ENCODE measurements around the gene GIGYF2. TPM values are rescaled to one million over a fixed set of nuclear protein-coding genes. Genes with fewer than 3 reads are reported as not detected.

GIGYF2 gene
- polyA plus RNA-seq, 1 donor from 2014 or later, result 52.6 TPM

- Histone ChIP-seq H3K9ac (ENCODE audit: low read length) (no peak overlapping the region), H3K4me3 (ENCODE audit: low read length) (no peak overlapping the region), H3K4me2 (ENCODE audit: low read length) (no peak overlapping the region), H3K36me3 (ENCODE audit: insufficient read depth, low read length) (no peaks in the 10 kb centered on the region), H3K79me2 (replicated peaks; ENCODE audit: insufficient read depth, low read length) (no peaks in the 10 kb centered on the region), H3K27me3 (ENCODE audit: insufficient read depth, low read depth, low read length) (no peaks in the 10 kb centered on the region), H2AFZ (ENCODE audit: low read depth, low read length) (no peak overlapping the region), H3K27ac (ENCODE audit: low read length) (no peak overlapping the region), H4K20me1 (ENCODE audit: insufficient read depth) (no peaks in the 10 kb centered on the region), H3K9me3 (ENCODE audit: low read length) (no peaks in the 10 kb centered on the region), H3K9me2 (ENCODE audit: insufficient read depth, low read length) (no peaks in the 10 kb centered on the region), H3F3A (ENCODE audit: insufficient read depth, low read length, poor library complexity, severe bottlenecking) (no peaks in the 10 kb centered on the region)
- TF ChIP-seq MXI1 (conservative IDR thresholded peaks at IDR 0.05; ENCODE audit: poor library complexity, severe bottlenecking) (no peak), EP300 (conservative IDR thresholded peaks at IDR 0.05; ENCODE audit: poor library complexity, severe bottlenecking) (no peak), SMC3 (conservative IDR thresholded peaks at IDR 0.05; ENCODE audit: poor library complexity) (no peak), TAF1 (IDR thresholded peaks at IDR 0.05; ENCODE audit: low read depth) (no peak), EZH2 (IDR thresholded peaks at IDR 0.05; ENCODE audit: borderline replicate concordance, insufficient read depth, low read length, poor library complexity, severe bottlenecking) (no peak), RAD21 (conservative IDR thresholded peaks at IDR 0.05) (no peak), CTCF (IDR thresholded peaks at IDR 0.05; ENCODE audit: poor library complexity, severe bottlenecking) (no peak), POLR2AphosphoS5 (IDR thresholded peaks at IDR 0.05) (no peak)
- TF ChIP-seq, protein P1, sequence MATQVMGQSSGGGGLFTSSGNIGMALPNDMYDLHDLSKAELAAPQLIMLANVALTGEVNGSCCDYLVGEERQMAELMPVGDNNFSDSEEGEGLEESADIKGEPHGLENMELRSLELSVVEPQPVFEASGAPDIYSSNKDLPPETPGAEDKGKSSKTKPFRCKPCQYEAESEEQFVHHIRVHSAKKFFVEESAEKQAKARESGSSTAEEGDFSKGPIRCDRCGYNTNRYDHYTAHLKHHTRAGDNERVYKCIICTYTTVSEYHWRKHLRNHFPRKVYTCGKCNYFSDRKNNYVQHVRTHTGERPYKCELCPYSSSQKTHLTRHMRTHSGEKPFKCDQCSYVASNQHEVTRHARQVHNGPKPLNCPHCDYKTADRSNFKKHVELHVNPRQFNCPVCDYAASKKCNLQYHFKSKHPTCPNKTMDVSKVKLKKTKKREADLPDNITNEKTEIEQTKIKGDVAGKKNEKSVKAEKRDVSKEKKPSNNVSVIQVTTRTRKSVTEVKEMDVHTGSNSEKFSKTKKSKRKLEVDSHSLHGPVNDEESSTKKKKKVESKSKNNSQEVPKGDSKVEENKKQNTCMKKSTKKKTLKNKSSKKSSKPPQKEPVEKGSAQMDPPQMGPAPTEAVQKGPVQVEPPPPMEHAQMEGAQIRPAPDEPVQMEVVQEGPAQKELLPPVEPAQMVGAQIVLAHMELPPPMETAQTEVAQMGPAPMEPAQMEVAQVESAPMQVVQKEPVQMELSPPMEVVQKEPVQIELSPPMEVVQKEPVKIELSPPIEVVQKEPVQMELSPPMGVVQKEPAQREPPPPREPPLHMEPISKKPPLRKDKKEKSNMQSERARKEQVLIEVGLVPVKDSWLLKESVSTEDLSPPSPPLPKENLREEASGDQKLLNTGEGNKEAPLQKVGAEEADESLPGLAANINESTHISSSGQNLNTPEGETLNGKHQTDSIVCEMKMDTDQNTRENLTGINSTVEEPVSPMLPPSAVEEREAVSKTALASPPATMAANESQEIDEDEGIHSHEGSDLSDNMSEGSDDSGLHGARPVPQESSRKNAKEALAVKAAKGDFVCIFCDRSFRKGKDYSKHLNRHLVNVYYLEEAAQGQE (IDR thresholded peaks at IDR 0.05; ENCODE audit: borderline replicate concordance), result no peak
These were observed 191.9 kb downstream of the GIGYF2 start for GRCh38 chr2:232888839-232889529.

- no peaks in the 10 kb centered on the region for H3K9me3 ChIP-seq (ENCODE audit: low read length)
- H3K9ac ChIP-seq (ENCODE audit: low read length), result no peak overlapping the region
- H4K20me1 ChIP-seq (ENCODE audit: insufficient read depth), result no peaks in the 10 kb centered on the region
- H3K27me3 ChIP-seq (ENCODE audit: insufficient read depth, low read depth, low read length), result no peaks in the 10 kb centered on the region
- no peaks in the 10 kb centered on the region for H3K79me2 ChIP-seq (replicated peaks; ENCODE audit: insufficient read depth, low read length)
- no peak for TF ChIP-seq TAF1 (IDR thresholded peaks at IDR 0.05; ENCODE audit: low read depth)
- TF ChIP-seq SMC3 (conservative IDR thresholded peaks at IDR 0.05; ENCODE audit: poor library complexity), result no peak
- no peak for TF ChIP-seq EP300 (conservative IDR thresholded peaks at IDR 0.05; ENCODE audit: poor library complexity, severe bottlenecking)
- TF ChIP-seq CTCF (IDR thresholded peaks at IDR 0.05; ENCODE audit: poor library complexity, severe bottlenecking), result no peak
- TF ChIP-seq, protein P1 (IDR thresholded peaks at IDR 0.05; ENCODE audit: borderline replicate concordance), result no peak
- TF ChIP-seq RAD21 (conservative IDR thresholded peaks at IDR 0.05), result no peak
- no peak for TF ChIP-seq EZH2 (IDR thresholded peaks at IDR 0.05; ENCODE audit: borderline replicate concordance, insufficient read depth, low read length, poor library complexity, severe bottlenecking)
- no peak for TF ChIP-seq POLR2AphosphoS5 (IDR thresholded peaks at IDR 0.05)
- no peak for TF ChIP-seq MXI1 (conservative IDR thresholded peaks at IDR 0.05; ENCODE audit: poor library complexity, severe bottlenecking)
- H3K36me3 ChIP-seq (ENCODE audit: insufficient read depth, low read length), result no peaks in the 10 kb centered on the region
- no peak overlapping the region for H3K4me3 ChIP-seq (ENCODE audit: low read length)
- H3K4me2 ChIP-seq (ENCODE audit: low read length), result no peak overlapping the region
- no peak overlapping the region for H3K27ac ChIP-seq (ENCODE audit: low read length)
- H3F3A ChIP-seq (ENCODE audit: insufficient read depth, low read length, poor library complexity, severe bottlenecking), result no peaks in the 10 kb centered on the region
- H2AFZ ChIP-seq (ENCODE audit: low read depth, low read length), result no peak overlapping the region
- H3K9me2 ChIP-seq (ENCODE audit: insufficient read depth, low read length), result no peaks in the 10 kb centered on the region
These were observed 192.8 kb downstream of the GIGYF2 start for GRCh38 chr2:232889876-232890401.

Data from neural cell (in vitro differentiated cells).